Anterior cingulate cortex (tissue), 58 donors: ENCODE results near the gene UFSP1.
A peak's percentile ranks its signal among the peaks of the same experiment; 100 is the strongest.

ENCODE experiments used
- DNase-seq, 58 donors: peaks; one replicate each; lab custom pipeline; 2025; lab: John Stamatoyannopoulos, UW

Gene UFSP1

GRCh38 chr7:100882785-100883526, 6.6 kb downstream of the UFSP1 start:
- DNase-seq = peak in 3 of 58 donors; percentile 19 to 30 (median 21)

DNA sequence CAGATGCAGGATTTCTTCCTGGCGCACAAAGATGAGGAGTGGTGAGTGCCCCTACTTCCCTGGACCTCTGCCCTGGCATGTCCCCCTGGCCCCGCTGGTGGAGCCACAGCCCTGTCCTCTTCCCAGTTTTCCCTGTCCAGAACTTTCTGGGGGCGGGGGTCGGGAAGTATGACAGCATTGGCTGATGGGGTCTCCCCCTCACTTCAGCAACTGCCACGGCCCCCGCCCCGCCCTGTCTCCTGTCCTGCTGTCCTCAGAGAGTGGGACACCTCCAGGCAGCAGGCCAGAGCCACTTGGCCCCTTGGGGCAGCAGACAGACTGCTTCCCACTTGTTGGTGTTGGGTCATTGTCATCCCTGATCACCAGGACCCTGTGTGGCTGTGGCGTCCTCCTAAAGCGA, 7.3 kb downstream of the UFSP1 start:
- DNase-seq = no peak

DNA sequence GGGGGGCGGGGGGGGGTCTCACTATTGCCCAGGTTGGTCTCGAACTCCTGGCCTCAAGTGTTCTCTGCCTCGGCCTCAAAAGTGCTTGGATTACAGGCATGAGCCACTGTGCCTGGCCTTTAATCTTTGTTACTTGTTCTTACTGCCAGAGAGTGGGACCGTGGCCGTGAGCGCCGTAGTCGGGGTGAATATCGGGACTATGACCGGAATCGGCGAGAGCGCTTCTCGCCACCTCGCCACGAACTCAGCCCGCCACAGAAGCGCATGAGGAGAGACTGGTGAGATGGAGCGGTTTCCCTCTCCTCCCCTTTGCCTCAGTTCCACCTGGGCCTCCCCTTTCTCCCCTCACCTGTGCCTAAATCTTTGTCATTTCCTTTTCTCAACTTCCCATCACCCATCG, 8.4 kb downstream of the UFSP1 start:
- no peak for DNase-seq

GRCh38 chr7:100880645-100881044, 8.9 kb downstream of the UFSP1 start:
- peak in 8 of 58 donors; percentile 12 to 48 (median 23) for DNase-seq

- peak in 33 of 58 donors; percentile 12 to 67 (median 32) for DNase-seq
Observed at GRCh38 chr7:100879685-100880261, 9.7 kb downstream of the UFSP1 start.

DNA sequence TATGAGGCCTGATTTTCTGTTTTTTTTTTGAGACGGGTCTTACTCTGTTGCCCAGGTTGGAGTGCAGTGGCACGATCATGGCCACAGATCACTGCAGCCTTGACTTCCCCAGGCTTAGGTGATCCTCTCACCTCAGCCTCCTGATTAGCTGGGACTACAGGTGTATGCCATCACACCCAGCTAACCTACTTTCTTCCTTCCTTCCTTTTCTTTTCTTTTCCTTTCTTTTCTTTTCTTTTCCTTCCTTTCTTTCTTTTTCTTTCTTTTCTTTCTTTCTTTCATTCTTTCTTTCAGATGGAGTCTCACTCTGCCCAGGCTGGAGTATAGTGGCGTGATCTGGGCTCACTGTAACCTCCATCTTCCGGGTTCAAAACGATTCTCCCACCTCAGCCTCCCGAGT, 10.8 kb downstream of the UFSP1 start:
- DNase-seq = no peak

GRCh38 chr7:100878013-100878412, 11.5 kb downstream of the UFSP1 start:
- no peak for DNase-seq

GRCh38 chr7:100875356-100875751, 14.2 kb downstream of the UFSP1 start:
- peak in 2 of 58 donors; percentile 58 to 64 for DNase-seq

GRCh38 chr7:100874577-100875355, 14.7 kb downstream of the UFSP1 start, which contains the start of gene SRRT:
Gene SRRT, plus strand, starts transcription at chr7:100875103. Its CDS starts 488 bp downstream, at chr7:100875591.
- DNase-seq = peak; percentile 68 to 99 (median 97)

GRCh38 chr7:100874300-100874576, 15.3 kb downstream of the UFSP1 start:
- peak in 1 of 58 donors; percentile 36 for DNase-seq

DNA sequence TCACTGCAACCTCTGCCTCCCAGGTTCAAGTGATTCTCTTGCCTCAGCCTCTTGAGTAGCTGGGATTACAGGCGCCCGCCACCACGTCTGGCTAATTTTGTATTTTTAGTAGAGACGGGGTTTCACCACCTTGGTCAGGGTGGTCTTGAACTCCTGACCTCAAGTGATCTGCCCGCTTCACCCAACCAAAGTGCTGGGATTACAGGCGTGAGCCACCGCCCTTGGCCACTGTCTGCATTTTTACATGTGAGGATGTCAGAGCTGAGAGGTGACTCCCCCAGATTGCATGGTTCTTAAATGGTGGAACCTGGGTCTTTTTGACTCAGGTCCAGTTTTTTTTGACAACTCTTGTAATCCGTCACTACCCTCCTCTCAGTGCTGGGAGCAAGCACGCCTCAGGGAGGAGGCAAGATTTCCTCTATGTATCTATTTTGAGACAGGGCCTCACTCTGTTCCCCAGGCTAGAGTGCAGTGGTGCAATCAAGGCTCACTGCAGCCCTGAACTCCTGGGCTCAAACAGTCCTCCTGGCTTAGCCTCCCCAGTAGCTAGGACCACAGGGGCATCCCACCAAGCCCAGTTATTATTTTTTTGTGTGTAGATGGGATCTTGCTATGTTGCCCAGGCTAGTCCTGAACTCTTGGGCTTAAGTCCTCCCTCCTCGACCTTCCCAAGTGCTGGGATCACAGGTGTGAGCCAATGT, 15.8 kb downstream of the UFSP1 start:
- no peak for DNase-seq

DNA sequence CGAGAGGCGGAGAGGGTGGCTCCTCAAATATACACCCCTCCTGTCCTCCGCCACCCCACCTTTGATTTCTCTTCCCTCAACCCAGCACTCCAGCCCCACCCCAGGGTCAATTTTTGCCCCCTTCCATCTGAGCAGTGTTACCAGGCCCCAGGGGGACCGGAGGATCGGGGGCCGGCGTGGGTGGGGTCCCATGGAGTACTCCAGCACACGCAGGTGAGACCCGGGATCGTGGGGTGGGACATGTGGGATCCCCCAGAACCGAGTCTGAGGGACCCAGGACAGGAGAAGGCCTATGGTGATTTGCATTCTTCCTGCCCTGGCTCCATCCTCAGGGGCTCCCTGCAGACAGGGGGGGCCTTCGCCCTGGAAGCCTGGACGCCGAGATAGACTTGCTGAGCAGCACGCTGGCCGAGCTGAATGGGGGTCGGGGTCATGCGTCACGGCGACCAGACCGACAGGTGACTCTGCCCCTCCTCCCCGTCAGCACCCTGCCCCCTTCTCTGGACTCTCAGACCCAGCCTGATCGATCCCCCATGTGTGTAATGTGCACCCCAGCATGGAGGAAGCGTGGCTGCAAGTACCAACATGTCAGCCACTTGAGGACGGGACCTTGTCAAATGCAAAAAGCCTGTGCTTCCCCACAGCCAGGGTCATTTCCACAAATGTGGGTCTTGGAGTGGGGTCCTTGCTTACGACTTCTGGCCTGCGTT, 21.6 kb downstream of the UFSP1 start:
- no peak for DNase-seq

DNA sequence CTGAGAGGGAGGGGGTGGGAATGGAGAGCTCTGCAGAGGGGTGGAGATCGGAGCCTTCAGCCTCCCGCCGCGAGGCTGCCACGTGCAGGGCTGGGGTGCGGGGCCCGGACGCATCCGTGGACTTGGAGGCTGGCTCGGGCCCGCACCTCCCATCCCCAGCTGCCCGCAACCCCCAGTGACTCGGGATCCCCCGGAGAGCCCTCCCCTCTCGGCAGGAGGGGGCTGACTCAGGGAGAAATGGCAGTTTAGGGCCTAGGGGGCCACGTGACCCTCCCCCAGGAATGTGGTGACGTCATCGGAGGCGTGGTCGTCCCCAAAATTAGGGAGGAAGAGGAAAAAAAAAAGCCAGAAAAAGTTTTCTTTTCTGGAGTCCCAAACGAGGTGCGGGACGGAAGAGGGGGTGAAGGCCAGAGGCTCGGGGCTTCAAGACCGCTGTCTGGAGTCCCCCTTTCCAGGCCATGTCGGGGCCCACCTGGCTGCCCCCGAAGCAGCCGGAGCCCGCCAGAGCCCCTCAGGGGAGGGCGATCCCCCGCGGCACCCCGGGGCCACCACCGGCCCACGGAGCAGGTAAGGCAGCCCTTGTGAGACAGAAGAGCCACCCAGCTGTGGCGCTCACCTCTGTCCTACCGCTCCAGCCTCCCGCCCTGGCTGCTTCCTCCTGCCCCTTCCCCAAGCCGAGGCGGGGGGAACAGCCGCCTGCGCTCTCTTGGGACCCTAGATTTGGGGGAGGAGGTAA, 22.3 kb downstream of the UFSP1 start, which contains the start of gene TRIP6:
Gene TRIP6, plus strand, starts transcription at position 348 of the 736 bp plus-strand sequence. Its CDS starts 111 bp downstream, at position 459.
- DNase-seq = peak in 56 of 58 donors; percentile 11 to 84 (median 67)

DNA sequence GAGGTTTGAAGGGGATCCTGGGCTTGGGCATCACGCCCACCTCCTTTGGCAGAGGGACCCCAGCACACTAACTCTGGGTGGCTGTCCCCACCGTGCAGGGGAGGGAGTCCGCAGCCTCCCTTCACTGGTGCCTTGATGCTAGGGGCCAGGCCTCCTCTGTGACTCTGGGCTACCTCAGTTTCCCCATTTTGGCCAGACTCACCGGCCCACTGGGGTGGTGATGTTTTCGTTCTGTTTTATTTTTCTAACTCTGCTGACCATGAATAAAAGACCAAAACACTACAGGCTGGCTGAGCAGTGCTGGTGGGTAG, 22.8 kb downstream of the UFSP1 start:
- DNase-seq = no peak

- peak in 56 of 58 donors; percentile 6 to 93 (median 75) for DNase-seq
Observed at GRCh38 chr7:100865938-100866728, 23.4 kb downstream of the UFSP1 start.

DNA sequence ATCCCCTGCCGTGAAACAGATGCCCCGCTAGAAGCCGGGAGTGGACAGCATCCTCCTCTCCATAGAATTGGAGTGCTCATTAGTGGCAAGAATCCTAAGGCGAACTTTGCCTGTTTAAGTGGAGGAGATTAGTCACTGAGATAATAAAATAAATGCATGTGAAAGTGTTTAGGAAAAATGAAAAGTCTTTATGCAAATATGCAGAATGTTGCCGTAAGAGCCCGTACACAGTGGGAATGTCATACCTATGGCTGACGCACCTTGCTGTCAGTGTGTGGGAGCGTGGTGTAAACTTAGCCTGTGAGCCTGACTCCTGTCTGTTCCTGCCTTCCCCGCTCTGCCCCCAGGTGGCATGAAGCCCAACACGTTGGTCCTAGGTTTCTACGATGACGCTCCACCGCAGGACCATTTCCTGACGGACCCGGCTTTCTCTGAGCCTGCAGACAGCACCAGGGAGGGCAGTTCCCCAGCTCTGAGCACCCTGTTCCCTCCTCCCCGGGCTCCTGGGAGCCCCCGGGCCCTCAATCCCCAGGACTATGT, 24.1 kb downstream of the UFSP1 start:
- peak in 3 of 58 donors; percentile 40 to 53 (median 45) for DNase-seq

GRCh38 chr7:100864263-100864845, 25.2 kb downstream of the UFSP1 start:
- DNase-seq = no peak

- peak in 6 of 58 donors; percentile 10 to 32 (median 19) for DNase-seq
Observed at GRCh38 chr7:100863406-100863950, 26.0 kb downstream of the UFSP1 start.
